ENCODE measurements around the gene SYTL2.
"Not testable (repeated sequence)": the region's sequence is repeated elsewhere in the genome, so short reads cannot be mapped to it uniquely, and the experiment has no call there.

Gene SYTL2

GRCh38 chr11:85848006-85848405, 37.1 kb upstream of the SYTL2 start:
- TF ChIP-seq CTCF (conservative IDR thresholded peaks at IDR 0.05) (no peak), ZFX (IDR thresholded peaks at IDR 0.05) (no peak)
- no peak overlapping the region for H3K27ac ChIP-seq

GRCh38 chr11:85847436-85847835, 36.5 kb upstream of the SYTL2 start:
- no peak for TF ChIP-seq ZFX (IDR thresholded peaks at IDR 0.05)
- TF ChIP-seq CTCF (conservative IDR thresholded peaks at IDR 0.05): no peak
- H3K27ac ChIP-seq: no peak overlapping the region

- H3K27ac ChIP-seq: no peak overlapping the region
- no peak for TF ChIP-seq ZFX (IDR thresholded peaks at IDR 0.05)
- TF ChIP-seq CTCF (conservative IDR thresholded peaks at IDR 0.05): no peak
Observed at GRCh38 chr11:85845124-85845631, 34.2 kb upstream of the SYTL2 start.

GRCh38 chr11:85844439-85845123, 33.6 kb upstream of the SYTL2 start:
- TF ChIP-seq ZFX (IDR thresholded peaks at IDR 0.05): no peak
- no peak for TF ChIP-seq CTCF (conservative IDR thresholded peaks at IDR 0.05)

GRCh38 chr11:85843929-85844328, 33.0 kb upstream of the SYTL2 start:
- no peak overlapping the region for H3K27ac ChIP-seq
- TF ChIP-seq CTCF (conservative IDR thresholded peaks at IDR 0.05): no peak
- TF ChIP-seq ZFX (IDR thresholded peaks at IDR 0.05): no peak

More at GRCh38 chr11:85844439-85845123, 33.6 kb upstream of the SYTL2 start:
- peak overlapping the region; percentile 21; the same call in 1 of the 2 replicates for H3K27ac ChIP-seq

GRCh38 chr11:85840932-85841331, 30.0 kb upstream of the SYTL2 start:
- not testable (repeated sequence) for H3K27ac ChIP-seq

GRCh38 chr11:85835729-85836128, 24.8 kb upstream of the SYTL2 start:
- no peak for TF ChIP-seq CTCF (conservative IDR thresholded peaks at IDR 0.05)
- TF ChIP-seq ZFX (IDR thresholded peaks at IDR 0.05): no peak
- H3K27ac ChIP-seq: no peak overlapping the region

- no peak overlapping the region for H3K27ac ChIP-seq
- TF ChIP-seq ZFX (IDR thresholded peaks at IDR 0.05) (no peak), CTCF (conservative IDR thresholded peaks at IDR 0.05) (no peak)
Observed at GRCh38 chr11:85835263-85835662, 24.3 kb upstream of the SYTL2 start.
